ENCODE results near the gene SPATA19.

Gene SPATA19

GRCh38 chr11:133835593-133836548 is 9.4 kb downstream of the SPATA19 start:
- DNase-seq = no peak

GRCh38 chr11:133834682-133835592 is 10.4 kb downstream of the SPATA19 start:
- peak; percentile 68 for DNase-seq

GRCh38 chr11:133833898-133834681 is 11.2 kb downstream of the SPATA19 start:
- DNase-seq = no peak

- DNase-seq = peak; percentile 9
Measured at GRCh38 chr11:133832991-133833897, 12.1 kb downstream of the SPATA19 start.

- DNase-seq = peak; percentile 20
Measured at GRCh38 chr11:133832096-133832990, 13.0 kb downstream of the SPATA19 start.

- peak; percentile 45 for DNase-seq
Measured at GRCh38 chr11:133830931-133831907, 14.1 kb downstream of the SPATA19 start.

GRCh38 chr11:133829566-133829965 is 15.7 kb downstream of the SPATA19 start:
- no peak for DNase-seq

GRCh38 chr11:133828871-133829270 is 16.4 kb downstream of the SPATA19 start:
- no peak for DNase-seq

GRCh38 chr11:133827556-133827955 is 17.8 kb downstream of the SPATA19 start:
- no peak for DNase-seq

- DNase-seq = no peak
Measured at GRCh38 chr11:133826866-133827265, 18.4 kb downstream of the SPATA19 start.

GRCh38 chr11:133825666-133826065 is 19.6 kb downstream of the SPATA19 start:
- no peak for DNase-seq

- no peak for DNase-seq
Measured at GRCh38 chr11:133825156-133825555, 20.2 kb downstream of the SPATA19 start.

- no peak for DNase-seq
Measured at GRCh38 chr11:133824593-133824992, 20.7 kb downstream of the SPATA19 start.

- DNase-seq = no peak
Measured at GRCh38 chr11:133823614-133824013, 21.7 kb downstream of the SPATA19 start.

GRCh38 chr11:133823211-133823610 is 22.1 kb downstream of the SPATA19 start:
- DNase-seq = no peak

- peak; percentile 77 for DNase-seq
Measured at GRCh38 chr11:133821776-133822175, 23.5 kb downstream of the SPATA19 start.

GRCh38 chr11:133819746-133820315 is 25.5 kb downstream of the SPATA19 start:
- no peak for DNase-seq

GRCh38 chr11:133819114-133819513 is 26.2 kb downstream of the SPATA19 start:
- no peak for DNase-seq

GRCh38 chr11:133818302-133818701 is 27.0 kb downstream of the SPATA19 start:
- DNase-seq = no peak

Measured in NCI-H82 (cell line).